Dedifferentiated amniotic fluid mesenchymal stem cell (primary cell): ENCODE measurements around the gene KIF19.
"Not testable (repeated sequence)": the region's sequence is repeated elsewhere in the genome, so short reads cannot be mapped to it uniquely, and the experiment has no call there.

Experiments used
- DNase-seq: peaks from one replicate; pipeline ENCODE4 v3.0.0-alpha.2; 2016; ENCODE audit errors: extremely low spot score

The KIF19 gene

GRCh38 chr17:74325743-74326379 lies at the start of gene KIF19:
Gene KIF19 (plus strand): TSS chr17:74326226. CDS start chr17:74326350, 124 bp downstream.
- DNase-seq, result no peak

- no peak for DNase-seq
These were observed 49.5 kb upstream of the KIF19 start for GRCh38 chr17:74276541-74277009.

GRCh38 chr17:74277935-74278334 lies 48.1 kb upstream of the KIF19 start:
- no peak for DNase-seq

GRCh38 chr17:74279617-74280016 lies 46.4 kb upstream of the KIF19 start:
- DNase-seq, result not testable (repeated sequence)

GRCh38 chr17:74280093-74280513 lies 45.9 kb upstream of the KIF19 start:
- DNase-seq, result no peak

GRCh38 chr17:74281799-74282198 lies 44.2 kb upstream of the KIF19 start:
- no peak for DNase-seq

- DNase-seq, result not testable (repeated sequence)
These were observed 43.8 kb upstream of the KIF19 start for GRCh38 chr17:74282274-74282586.

- no peak for DNase-seq
These were observed 43.2 kb upstream of the KIF19 start for GRCh38 chr17:74282587-74283370.

- no peak for DNase-seq
These were observed 42.7 kb upstream of the KIF19 start for GRCh38 chr17:74283371-74283673.

- DNase-seq, result no peak
These were observed 38.9 kb upstream of the KIF19 start for GRCh38 chr17:74287031-74287602.

- no peak for DNase-seq
These were observed 37.2 kb upstream of the KIF19 start for GRCh38 chr17:74288785-74289184.

- no peak for DNase-seq
These were observed 36.3 kb upstream of the KIF19 start for GRCh38 chr17:74289688-74290087.

- no peak for DNase-seq
These were observed 35.7 kb upstream of the KIF19 start for GRCh38 chr17:74290340-74290739.

GRCh38 chr17:74292495-74292894 lies 33.5 kb upstream of the KIF19 start:
- DNase-seq, result no peak

- no peak for DNase-seq
These were observed 30.1 kb upstream of the KIF19 start for GRCh38 chr17:74295625-74296547.

- peak; percentile 39 for DNase-seq
These were observed 29.5 kb upstream of the KIF19 start for GRCh38 chr17:74296548-74296936.

GRCh38 chr17:74297941-74298340 lies 28.1 kb upstream of the KIF19 start:
- DNase-seq, result no peak

GRCh38 chr17:74298778-74299177 lies 27.2 kb upstream of the KIF19 start:
- no peak for DNase-seq

- DNase-seq, result no peak
These were observed 26.6 kb upstream of the KIF19 start for GRCh38 chr17:74299226-74300009.

GRCh38 chr17:74303305-74303704 lies 22.7 kb upstream of the KIF19 start:
- no peak for DNase-seq

- no peak for DNase-seq
These were observed 21.8 kb upstream of the KIF19 start for GRCh38 chr17:74304184-74304583.
